Spleen (tissue), 11 donors: ENCODE measurements around the gene RAB1B. TPM values are rescaled to one million over a fixed set of nuclear protein-coding genes. Genes with fewer than 3 reads are reported as not detected.
A peak's percentile ranks its signal among the peaks of the same experiment; 100 is the strongest.

Source experiments
- DNase-seq: peaks from one replicate; pipeline ENCODE4 v3.0.0-alpha.2; 2020
- H3K27ac ChIP-seq, 8 donors: fragments of 200-600 bp; sonication (generic) in 7 of 8; 1 replicate in 4 of 8; 2 replicates in 4 of 8; pipeline versions ENCODE4 v1.5.0 to v1.8.0; 2016 to 2021; ENCODE audit warnings: inconsistent platforms in 4 of 8, mild to moderate bottlenecking in 4 of 8, moderate library complexity in 1 of 8
- H3K27me3 ChIP-seq, 7 donors: fragments of 200-600 bp; sonication (generic) in 6 of 7; replicated peaks in 1 of 7; 1 replicate in 4 of 7; 2 replicates in 3 of 7; pipeline versions ENCODE4 v1.5.0 to v1.8.0; 2016 to 2021; ENCODE audit warnings: inconsistent platforms in 3 of 7, mild to moderate bottlenecking in 1 of 7
- H3K36me3 ChIP-seq, 6 donors: fragments of 200-600 bp; sonication (generic) in 5 of 6; 1 replicate in 4 of 6; 2 replicates in 2 of 6; pipeline versions ENCODE4 v1.5.0 to v1.8.0; 2016 to 2021; ENCODE audit warnings: inconsistent platforms in 2 of 6
- H3K4me1 ChIP-seq, 6 donors: fragments of 200-600 bp; sonication (generic) in 5 of 6; 1 replicate in 3 of 6; 2 replicates in 3 of 6; pipeline versions ENCODE4 v1.5.0 to v1.8.0; 2016 to 2021; ENCODE audit warnings: inconsistent platforms in 3 of 6
- H3K4me3 ChIP-seq, 8 donors: fragments of 200-600 bp; sonication (generic) in 7 of 8; 1 replicate in 4 of 8; 2 replicates in 4 of 8; pipeline versions ENCODE4 v1.5.0 to v1.8.0; 2016 to 2021; ENCODE audit warnings: inconsistent platforms in 4 of 8, mild to moderate bottlenecking in 4 of 8, moderate library complexity in 2 of 8
- H3K9me3 ChIP-seq, 8 donors: fragments of 200-600 bp; sonication (generic) in 7 of 8; 1 replicate in 4 of 8; 2 replicates in 4 of 8; pipeline versions ENCODE4 v1.5.0 to v1.8.0; 2016 to 2021; ENCODE audit warnings: inconsistent platforms in 4 of 8
- POLR2A ChIP-seq, 3 donors: fragments of 450-650 bp; IDR thresholded peaks; one replicate each; pipeline ENCODE4 v1.5.1; 2017; ENCODE audit warnings: antibody characterized with exemption in 3 of 3, mild to moderate bottlenecking in 1 of 3
- POLR2AphosphoS5 ChIP-seq, 3 donors: sonication (generic); formaldehyde crosslinking; IDR thresholded peaks; one replicate each; pipeline ENCODE4 v1.5.1; 2017; ENCODE audit warnings: antibody characterized with exemption in 3 of 3
- WGBS, 5 donors: extraction: QIAGEN DNeasy Blood & Tissue Kit in 3 of 5; methylation state at CpG; one replicate each; pipeline versions ENCODE4 v1.1.5 to v1.1.7; 2013 to 2018; 5-methylcytosine and 5-hydroxymethylcytosine counted together
- intact Hi-C: fragments of 100-400 bp; cut with DNase I; formaldehyde crosslinking; loops from one replicate; pipeline ENCODE4 v1.15.0; 2023; ENCODE audit warnings: low total_unique reads
- polyA plus RNA-seq, 3 donors: library from polyadenylated mRNA; stranded (reverse); fragments of 200-250 nt; gene quantifications; one replicate each; pipeline ENCODE4 v1.2.1, GENCODE V29; 2013
- total RNA-seq, 7 donors: library from RNA; depleted of rRNA in 3 of 7; stranded (reverse); fragments of >200 nt in 3 of 7; fragmentation: NEBNext Ultra II Directional in 4 of 7; extraction: Animal tissue kit (Norgen Biotek cat#: 25700) in 4 of 7; gene quantifications; one replicate each; pipeline versions ENCODE4 v1.1.0 to v1.2.1, GENCODE V29; 2016 to 2021
- TF ChIP-seq, protein P1 (sequence below), 11 experiments: fragments of 200-600 bp in 7 of 11; fragments of 450-650 bp in 4 of 11; sonication (generic) in 4 of 11; IDR thresholded peaks in 8 of 11; conservative IDR thresholded peaks in 3 of 11; 1 replicate in 7 of 11; 2 replicates in 4 of 11; pipeline versions ENCODE4 v1.4.0 to v1.8.0; 2016 to 2021; ENCODE audit warnings: antibody characterized with exemption in 11 of 11, inconsistent platforms in 4 of 11, mild to moderate bottlenecking in 1 of 11
- donor health status: healthy with polysubstance abuse.
- donor health status: DM: no; HTN: no; CAD: no; lungs with moderate emphysema.
- donor health status: DM: no; HTN: no; CAD: no.
- donor health status: Bipolar disorder and iron deficiency.
- donor health status: healthy.
- donor health status: DM: no; HTN: no; CAD: no.
- donor health status: DM: yes; HTN: yes; CAD: no.

Gene RAB1B
- total and polyA plus RNA-seq, 10 donors, result 66.8 to 150 (median 116) TPM

GRCh38 chr11:66268952-66269905, 790 bp downstream of the RAB1B start:
- intact Hi-C loops, result no loop called here
- WGBS, 5 donors, result 1 to 2% (median 1%) methylated on average over 28 to 32 of the region's 32 CpGs
- Histone ChIP-seq H3K4me3 (peak overlapping the region; percentile 82 to 99 (median 90)), H3K36me3 (peaks cover 0 to 64% (median 31%) of the 10 kb centered on the region in 6 donors), H3K9me3 (no peaks in the 10 kb centered on the region), H3K27me3 (no peaks in the 10 kb centered on the region), H3K4me1 (peaks cover 17 to 76% (median 56%) of the 10 kb centered on the region in 6 donors), H3K27ac (peak overlapping the region; percentile 94 to 99 (median 96))
- DNase-seq, result peak; percentile 89
- TF ChIP-seq, protein P1, sequence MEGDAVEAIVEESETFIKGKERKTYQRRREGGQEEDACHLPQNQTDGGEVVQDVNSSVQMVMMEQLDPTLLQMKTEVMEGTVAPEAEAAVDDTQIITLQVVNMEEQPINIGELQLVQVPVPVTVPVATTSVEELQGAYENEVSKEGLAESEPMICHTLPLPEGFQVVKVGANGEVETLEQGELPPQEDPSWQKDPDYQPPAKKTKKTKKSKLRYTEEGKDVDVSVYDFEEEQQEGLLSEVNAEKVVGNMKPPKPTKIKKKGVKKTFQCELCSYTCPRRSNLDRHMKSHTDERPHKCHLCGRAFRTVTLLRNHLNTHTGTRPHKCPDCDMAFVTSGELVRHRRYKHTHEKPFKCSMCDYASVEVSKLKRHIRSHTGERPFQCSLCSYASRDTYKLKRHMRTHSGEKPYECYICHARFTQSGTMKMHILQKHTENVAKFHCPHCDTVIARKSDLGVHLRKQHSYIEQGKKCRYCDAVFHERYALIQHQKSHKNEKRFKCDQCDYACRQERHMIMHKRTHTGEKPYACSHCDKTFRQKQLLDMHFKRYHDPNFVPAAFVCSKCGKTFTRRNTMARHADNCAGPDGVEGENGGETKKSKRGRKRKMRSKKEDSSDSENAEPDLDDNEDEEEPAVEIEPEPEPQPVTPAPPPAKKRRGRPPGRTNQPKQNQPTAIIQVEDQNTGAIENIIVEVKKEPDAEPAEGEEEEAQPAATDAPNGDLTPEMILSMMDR (IDR thresholded peaks at IDR 0.05 in 8 of 11, conservative IDR thresholded peaks at IDR 0.05 in 3 of 11), result peak in 3 of 11 experiments; percentile 11 to 25 (median 16)
- no peak for TF ChIP-seq POLR2A (IDR thresholded peaks at IDR 0.05)

GRCh38 chr11:66271816-66272215, 3.4 kb downstream of the RAB1B start:
- no peak for TF ChIP-seq POLR2AphosphoS5 (IDR thresholded peaks at IDR 0.05)
- TF ChIP-seq POLR2A (IDR thresholded peaks at IDR 0.05), result no peak
- TF ChIP-seq, protein P1 (IDR thresholded peaks at IDR 0.05 in 8 of 11, conservative IDR thresholded peaks at IDR 0.05 in 3 of 11), result no peak
- intact Hi-C loops, result no loop called here
- H3K9me3 ChIP-seq, result no peaks in the 10 kb centered on the region
- DNase-seq, result peak; percentile 61
- H3K4me1 ChIP-seq, result peaks cover 17 to 76% (median 53%) of the 10 kb centered on the region in 6 donors
- peak overlapping the region in 2 of 8 donors; percentile 34 to 41 for H3K27ac ChIP-seq
- peaks cover 0 to 67% (median 55%) of the 10 kb centered on the region in 6 donors for H3K36me3 ChIP-seq
- no peaks in the 10 kb centered on the region for H3K27me3 ChIP-seq
- 81 to 95% (median 93%) methylated on average over 7 of the region's 7 CpGs for WGBS, 5 donors
- H3K4me3 ChIP-seq, result no peak overlapping the region

GRCh38 chr11:66272596-66272995, 4.2 kb downstream of the RAB1B start:
- peaks cover 17 to 76% (median 52%) of the 10 kb centered on the region in 6 donors for H3K4me1 ChIP-seq
- peak overlapping the region in 2 of 8 donors; percentile 13 to 34 for H3K27ac ChIP-seq
- no peaks in the 10 kb centered on the region for H3K27me3 ChIP-seq
- H3K4me3 ChIP-seq, result no peak overlapping the region
- peak; percentile 60 for DNase-seq
- intact Hi-C loops, result no loop called here
- no peak for TF ChIP-seq POLR2A (IDR thresholded peaks at IDR 0.05)
- peak in 1 of 3 donors; percentile 22 for TF ChIP-seq POLR2AphosphoS5 (IDR thresholded peaks at IDR 0.05)
- 78 to 96% (median 80%) methylated on average over 2 of the region's 2 CpGs for WGBS, 5 donors
- H3K36me3 ChIP-seq, result peaks cover 0 to 71% (median 56%) of the 10 kb centered on the region in 6 donors
- no peaks in the 10 kb centered on the region for H3K9me3 ChIP-seq

- Histone ChIP-seq H3K4me1 (peaks cover 19 to 79% (median 52%) of the 10 kb centered on the region in 6 donors), H3K4me3 (no peak overlapping the region), H3K9me3 (no peaks in the 10 kb centered on the region), H3K27ac (no peak overlapping the region), H3K36me3 (peaks cover 0 to 71% (median 56%) of the 10 kb centered on the region in 6 donors), H3K27me3 (peaks cover 0 to 10% (median 0%) of the 10 kb centered on the region in 7 donors)
- DNase-seq, result no peak
- intact Hi-C loops, result no loop called here
- TF ChIP-seq POLR2A (IDR thresholded peaks at IDR 0.05) (no peak), POLR2AphosphoS5 (IDR thresholded peaks at IDR 0.05) (no peak)
- TF ChIP-seq, protein P1 (IDR thresholded peaks at IDR 0.05 in 8 of 11, conservative IDR thresholded peaks at IDR 0.05 in 3 of 11), result no peak
- 69 to 100% (median 85%) methylated on average over 1 of the region's 1 CpG for WGBS, 5 donors
Observed at GRCh38 chr11:66274219-66274618, 5.8 kb downstream of the RAB1B start.
